Activated CD8-positive, alpha-beta memory T cell treated with anti-CD3 and anti-CD28 coated beads for 4 hours (primary cell): ENCODE data around the gene POLR2L.
A peak's percentile ranks its signal among the peaks of the same experiment; 100 is the strongest.

Experiments used
- DNase-seq, 2 donors: peaks; one replicate each; pipeline ENCODE4 v3.0.0-alpha.2; 2020; ENCODE audit warnings: low read depth in 2 of 2

Gene POLR2L

DNA sequence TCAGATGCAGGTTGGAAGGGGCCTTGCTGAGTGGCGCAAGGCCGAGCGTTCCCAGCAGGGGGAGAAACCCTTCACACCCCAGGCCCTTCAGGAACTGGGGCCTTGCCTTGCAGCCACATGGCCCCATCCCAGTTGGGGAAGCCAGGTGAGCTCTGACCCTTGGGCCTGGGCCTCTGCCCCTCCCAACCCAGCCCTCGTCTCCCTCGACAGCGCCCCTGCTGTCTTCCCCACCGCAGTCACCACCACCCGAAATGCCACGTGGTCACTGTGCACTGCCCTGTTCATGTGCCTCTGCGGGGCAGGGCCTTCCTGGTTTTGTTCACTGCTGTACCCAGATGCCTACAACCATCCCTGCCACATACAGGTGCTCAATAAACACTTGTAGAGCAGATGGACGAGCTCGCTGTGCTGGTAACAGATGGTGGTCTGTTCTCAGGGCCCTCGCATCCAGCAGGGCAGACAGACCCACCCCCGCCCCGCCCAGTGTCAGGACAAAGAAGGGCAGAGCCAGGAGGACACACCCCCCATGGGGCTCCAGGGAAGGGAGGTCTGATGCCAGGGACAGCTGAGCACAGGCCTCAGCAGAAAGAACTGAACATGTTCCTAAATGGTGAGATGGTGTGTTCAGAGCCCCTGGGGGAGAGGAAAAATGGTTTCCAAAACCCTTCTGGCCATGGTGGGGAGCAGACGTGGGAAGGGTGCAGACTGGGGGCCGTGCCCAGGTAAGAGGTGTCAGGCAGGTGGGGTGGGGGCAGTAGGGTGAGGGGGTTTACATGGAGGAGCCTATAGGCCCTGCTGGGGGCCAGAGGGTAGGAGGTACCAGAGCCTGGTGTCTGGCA lies 3.7 kb downstream of the POLR2L start:
- no peak for DNase-seq

DNA sequence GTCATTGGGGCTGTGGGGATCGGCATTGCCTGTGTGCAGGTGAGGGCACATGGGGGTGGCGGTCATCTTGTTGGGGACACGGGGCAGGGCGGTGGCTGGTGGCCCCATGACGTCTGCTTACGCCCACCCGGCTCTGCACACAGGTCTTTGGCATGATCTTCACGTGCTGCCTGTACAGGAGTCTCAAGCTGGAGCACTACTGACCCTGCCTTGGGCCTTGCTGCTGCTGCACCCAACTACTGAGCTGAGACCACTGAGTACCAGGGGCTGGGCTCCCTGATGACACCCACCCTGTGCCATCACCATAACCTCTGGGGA lies 4.4 kb downstream of the POLR2L start:
- no peak for DNase-seq

DNA sequence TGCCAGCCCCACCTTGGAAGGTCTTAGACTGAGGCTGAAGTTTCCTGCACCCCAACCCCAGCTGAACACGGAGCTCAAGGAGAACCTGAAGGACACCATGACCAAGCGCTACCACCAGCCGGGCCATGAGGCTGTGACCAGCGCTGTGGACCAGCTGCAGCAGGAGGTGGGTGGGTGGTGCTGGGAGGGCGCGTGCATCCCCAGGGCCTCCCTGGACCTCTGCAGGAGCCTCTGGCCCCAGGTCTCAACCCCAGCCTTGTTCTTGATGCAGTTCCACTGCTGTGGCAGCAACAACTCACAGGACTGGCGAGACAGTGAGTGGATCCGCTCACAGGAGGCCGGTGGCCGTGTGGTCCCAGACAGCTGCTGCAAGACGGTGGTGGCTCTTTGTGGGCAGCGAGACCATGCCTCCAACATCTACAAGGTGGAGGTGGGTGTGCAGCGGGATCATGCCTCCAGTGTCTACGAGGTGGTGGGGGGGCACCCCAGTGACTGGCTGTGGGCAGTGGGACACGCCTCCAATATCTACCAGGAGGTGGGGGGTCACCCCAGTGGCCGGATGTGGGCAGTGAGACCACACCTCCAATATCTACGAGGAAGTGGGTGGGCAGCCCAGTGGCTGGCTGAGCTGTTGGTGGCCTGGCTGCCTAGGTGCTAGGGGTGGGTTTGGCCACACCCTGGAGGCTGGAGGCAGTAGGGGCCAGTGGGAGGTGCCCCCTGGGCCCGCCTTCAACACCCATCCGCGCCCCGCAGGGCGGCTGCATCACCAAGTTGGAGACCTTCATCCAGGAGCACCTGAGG lies 4.9 kb downstream of the POLR2L start:
- DNase-seq: no peak

DNA sequence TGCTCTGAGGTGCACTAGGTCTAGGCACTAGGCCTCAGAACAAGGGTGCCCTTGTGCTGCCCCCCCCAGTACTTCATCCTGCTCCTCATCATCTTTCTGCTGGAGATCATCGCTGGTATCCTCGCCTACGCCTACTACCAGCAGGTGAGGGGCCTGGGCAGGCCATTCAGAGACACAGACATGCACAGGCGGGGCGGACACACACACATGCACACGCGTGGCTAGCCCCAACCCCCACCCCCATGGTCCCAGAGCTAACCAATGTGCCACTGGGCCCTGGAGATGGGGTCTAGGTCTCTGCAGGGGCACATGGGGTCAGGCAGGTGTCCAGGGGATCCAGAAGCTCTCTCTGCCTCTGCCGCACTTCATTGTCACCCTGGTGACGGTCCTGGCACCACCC lies 5.6 kb downstream of the POLR2L start:
- no peak for DNase-seq

DNA sequence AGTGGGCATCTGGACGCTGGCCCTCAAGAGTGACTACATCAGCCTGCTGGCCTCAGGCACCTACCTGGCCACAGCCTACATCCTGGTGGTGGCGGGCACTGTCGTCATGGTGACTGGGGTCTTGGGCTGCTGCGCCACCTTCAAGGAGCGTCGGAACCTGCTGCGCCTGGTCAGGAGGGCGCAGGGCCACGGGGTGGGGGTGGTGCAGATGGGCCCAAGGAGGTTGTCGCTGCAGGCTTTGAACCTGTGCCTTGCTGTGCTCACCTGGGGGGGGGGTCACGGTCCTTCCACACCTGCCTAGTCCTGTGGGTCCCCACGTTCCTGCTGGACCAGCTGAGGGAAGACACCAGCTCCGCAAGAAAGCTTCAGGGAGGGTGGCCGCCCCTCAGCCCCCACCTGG lies 6.1 kb downstream of the POLR2L start:
- DNase-seq: no peak

DNA sequence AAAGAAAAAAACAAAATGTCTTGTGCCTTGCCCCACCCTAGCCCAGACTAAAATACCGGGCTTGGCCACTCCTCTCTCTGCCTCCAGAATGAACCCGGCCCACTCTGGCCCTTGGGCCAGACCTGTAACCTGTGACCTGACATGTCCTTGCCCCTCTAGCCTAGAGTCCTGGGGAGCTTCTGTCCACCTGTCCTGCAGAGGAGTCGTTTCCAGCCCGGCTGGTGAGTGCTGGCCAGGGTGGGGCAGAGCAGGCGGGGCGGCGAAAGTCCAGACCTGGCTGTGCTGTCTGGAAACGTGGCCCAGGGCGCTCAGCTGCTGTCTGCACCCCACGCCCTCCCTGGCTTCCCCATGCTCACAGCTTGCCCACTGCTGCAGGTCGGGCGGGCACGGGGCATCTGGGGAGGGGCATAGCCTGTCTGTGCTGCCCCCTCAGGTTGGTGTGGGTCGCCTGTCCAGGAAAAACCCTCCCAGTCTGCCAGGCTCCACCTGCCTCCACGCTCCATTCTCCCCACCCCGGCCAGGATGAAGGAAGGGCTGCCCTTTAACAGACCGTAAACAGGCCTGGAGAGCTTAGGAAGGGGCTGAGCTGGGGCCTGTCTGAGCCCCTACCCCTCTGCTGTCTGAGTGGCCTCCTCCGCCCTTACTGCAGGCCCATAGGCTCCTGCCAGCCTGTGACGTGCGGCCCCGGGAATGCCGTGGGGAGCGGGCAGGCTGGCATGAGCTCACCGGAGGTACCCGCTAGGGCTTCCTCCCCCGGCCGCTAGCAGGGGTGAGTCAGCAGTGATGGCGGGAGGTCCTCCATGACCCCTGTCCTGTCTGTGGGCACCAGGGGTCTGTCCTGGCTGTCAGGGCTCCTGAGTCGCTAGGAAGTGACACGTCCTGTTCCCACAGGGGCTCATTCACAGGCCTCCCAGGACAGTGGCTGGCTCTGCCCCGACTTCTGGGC lies 7.7 kb downstream of the POLR2L start:
- no peak for DNase-seq

DNA sequence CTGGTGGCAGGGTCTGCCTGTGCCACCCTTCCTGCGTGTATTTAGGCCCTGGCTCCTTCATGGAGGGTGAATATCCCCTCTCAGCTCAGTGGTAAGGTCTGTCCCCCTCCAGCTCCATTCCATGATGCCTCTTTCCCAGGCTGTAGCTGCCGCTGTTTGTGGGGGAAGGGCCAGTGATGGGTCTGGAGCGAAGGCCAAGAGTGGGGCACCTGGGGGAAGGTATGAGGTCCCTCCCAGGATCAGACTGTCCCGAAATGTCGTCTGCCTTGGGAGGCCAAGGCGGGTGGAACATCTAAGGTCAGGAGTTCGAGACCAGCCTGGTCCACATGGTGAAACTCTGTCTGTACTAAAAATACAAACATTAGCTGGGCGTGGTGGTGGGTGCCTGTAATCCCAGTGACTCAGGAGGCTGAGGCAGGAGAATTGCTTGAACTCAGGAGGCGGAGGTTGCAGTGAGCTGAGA lies 8.4 kb downstream of the POLR2L start:
- no peak for DNase-seq

DNA sequence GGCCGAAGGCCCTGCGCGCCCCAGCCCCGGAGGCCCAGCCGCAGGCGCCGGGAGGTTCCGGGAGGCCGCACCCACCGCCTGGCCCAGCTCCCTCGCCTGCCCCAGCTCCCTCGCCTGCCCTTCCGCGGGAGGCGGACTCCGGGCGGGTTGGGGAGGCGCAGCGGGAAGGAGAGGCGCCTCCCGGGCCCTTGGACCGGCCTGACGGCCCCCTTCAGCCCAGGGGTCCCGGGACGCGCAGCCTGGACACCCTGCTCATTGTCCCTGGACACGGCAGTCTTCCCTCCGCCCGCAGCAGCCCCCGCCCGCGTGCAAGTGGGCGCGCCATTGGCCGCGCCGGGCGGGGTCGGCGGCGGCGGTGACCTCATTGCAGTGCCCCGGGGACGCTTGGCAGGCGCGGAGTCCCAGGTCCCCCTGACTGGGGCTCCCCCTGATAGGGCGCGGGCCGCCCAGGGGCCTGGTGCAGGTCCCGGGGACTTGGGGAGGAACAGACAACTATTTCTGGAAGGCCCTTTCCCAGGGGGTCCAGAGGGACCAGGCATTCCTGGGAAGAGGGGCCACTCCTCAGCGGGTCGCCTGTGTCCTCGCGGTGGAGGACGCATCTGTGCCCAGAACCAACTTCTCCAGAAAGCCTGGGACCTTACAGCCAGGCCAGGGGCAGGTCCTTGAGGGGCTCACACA lies 9.1 kb downstream of the POLR2L start:
- no peak for DNase-seq

DNA sequence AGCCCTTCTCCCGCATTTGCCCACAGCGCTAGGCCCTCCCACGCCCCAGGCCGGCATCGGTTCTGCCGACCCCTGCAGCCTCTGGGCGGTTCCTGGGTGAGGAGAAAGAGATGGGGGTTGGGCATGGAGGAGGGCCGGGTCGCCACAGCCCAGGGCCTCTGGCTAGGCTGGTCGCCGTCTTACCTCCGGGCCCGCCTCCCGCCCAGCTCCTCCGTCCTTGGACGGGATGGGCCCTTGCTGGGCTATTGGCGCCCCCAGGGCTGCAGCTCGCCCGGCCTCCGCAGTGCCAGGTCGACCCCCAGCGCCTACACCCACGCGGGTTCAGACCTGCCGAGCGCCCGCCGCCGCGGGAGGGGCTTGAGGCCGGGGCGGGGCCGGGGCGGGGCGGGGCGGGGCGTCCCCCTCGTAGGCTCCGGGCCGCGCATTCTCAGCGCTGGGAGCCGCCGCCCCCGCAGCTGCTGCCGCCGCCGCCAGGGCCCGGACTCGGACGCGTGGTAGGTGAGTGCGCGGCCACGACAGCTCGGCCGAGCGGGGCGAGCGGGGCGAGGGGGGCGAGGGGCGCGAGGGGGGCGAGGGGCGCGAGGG lies 9.7 kb downstream of the POLR2L start, which contains the start of gene CD151:
CD151 (plus strand) TSS at position 424 of the 585 bp plus-strand sequence. CDS start 3,118 bp downstream, outside the sequence.
- peak in 1 of 2 donors; percentile 28 for DNase-seq

DNA sequence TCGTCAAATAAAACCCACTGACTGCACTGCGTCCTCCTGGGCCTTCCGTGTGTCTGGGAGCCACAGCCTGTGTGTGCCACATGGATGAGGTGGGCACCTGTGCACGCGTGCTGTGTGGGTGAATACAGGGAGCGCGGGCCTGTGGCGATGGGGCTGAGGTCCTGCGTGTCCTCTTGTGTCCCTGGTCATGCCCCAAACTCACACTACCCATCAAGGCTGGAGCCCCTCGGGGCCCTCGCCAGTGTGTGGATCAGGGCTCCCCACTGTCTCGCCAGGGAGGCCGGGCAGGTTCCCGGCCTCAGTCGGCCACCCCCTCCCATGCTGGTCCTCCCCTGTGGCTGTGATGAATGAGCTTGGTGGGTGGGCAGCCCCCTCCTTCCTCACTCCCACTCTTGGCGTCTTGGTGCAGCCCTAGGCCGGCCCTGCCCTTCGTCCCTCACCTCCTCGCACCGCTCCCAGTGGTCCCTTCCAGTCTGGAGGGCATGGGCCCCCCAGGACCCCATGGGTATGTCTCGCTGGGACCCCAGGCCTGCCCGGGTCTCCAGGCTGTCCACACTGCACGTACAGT lies 10.3 kb downstream of the POLR2L start:
- no peak for DNase-seq

DNA sequence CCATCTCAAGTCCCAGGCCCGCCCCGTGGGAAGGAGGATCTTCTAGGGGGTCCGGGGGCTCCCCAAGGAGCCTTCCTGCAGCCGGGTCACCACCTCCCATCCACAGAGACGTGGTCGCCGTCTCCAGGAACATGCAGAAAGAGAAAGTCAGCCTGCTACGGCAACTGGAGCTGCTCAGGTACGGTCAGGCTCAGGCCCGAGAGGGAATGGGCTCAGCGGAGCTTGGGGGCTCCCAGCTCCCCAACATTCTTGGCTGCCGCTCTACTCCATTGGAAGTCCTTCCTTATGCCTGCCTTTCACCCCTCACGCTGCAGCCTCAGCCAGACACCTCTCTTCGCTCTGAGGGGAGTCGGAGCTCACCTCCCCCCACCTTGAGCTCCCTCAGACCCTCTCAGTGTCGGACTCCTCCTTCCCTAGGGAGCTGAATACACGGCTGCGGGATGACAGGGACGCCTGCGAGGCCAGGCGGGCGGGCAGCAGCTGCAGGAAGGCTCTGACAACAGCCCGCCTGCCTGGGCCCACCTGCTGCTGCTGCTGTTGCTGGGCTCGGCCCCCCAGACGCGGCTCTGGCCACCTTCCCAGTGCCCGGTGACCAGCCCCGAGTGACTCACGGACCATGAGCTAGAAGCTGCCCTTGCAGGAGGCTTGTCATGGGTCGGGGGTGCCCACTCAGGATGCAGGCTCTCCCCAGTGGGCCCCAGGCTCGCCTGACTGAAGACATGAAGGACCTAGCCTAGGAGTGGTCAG lies 11.0 kb downstream of the POLR2L start:
- DNase-seq: no peak

DNA sequence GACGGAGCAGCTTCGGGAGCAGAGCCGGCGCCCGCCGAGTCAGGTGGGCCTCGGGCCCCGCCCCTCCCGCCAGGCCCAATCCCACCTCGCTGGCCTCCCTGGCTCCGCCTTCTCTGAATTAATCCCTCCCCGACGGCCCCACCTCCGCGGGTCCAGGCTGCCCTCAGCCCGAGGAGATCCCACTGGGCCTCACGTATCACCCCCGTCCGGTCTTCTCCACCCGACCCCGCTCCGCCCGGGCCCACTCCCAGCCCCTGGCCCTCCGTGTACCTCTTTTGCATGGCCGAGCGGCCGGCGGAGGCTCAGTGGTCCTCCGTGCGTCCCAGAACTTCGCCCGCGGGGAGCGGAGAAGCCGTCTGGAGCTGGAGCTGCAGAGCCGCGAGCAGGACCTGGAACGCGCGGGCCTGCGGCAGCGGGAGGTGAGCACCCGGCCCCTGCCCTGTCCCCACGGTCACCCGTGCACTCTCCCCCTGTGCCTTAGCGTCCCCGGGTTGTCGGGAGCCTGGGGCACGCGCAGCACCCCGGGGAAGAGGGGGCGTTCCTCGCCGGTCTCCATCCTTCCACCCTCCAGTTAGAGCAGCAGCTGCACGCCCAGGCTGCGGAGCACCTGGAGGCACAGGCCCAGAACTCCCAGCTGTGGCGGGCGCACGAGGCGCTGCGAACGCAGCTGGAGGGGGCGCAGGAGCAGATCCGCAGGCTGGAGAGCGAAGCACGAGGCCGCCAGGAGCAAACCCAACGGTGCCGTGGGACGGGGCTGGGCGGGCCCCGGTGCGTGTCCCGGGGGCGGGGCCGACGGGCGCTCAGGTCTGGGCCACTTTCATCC lies 11.8 kb downstream of the POLR2L start:
- peak; percentile 28 to 44 for DNase-seq

DNA sequence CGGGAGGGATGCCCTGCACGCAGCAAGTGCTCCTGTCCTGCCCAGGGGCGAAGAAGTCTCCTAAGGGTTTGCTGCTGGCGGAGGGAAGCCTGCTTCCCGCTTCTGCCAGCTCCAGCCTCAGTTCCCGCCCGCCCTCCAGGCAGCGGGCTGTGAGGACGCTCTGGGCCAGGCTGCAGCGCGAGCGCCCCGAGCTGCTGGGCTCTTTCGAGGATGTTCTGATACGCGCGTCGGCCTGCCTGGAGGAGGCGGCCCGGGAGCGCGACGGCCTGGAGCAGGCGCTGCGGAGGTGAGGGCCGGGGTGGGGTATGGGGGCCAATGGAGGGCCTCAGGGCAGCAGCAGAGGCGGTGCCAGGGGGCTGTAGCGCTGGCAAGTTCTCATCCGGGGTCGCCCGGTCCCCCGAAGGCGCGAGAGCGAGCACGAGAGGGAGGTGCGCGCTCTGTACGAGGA lies 12.5 kb downstream of the POLR2L start:
- no peak for DNase-seq

DNA sequence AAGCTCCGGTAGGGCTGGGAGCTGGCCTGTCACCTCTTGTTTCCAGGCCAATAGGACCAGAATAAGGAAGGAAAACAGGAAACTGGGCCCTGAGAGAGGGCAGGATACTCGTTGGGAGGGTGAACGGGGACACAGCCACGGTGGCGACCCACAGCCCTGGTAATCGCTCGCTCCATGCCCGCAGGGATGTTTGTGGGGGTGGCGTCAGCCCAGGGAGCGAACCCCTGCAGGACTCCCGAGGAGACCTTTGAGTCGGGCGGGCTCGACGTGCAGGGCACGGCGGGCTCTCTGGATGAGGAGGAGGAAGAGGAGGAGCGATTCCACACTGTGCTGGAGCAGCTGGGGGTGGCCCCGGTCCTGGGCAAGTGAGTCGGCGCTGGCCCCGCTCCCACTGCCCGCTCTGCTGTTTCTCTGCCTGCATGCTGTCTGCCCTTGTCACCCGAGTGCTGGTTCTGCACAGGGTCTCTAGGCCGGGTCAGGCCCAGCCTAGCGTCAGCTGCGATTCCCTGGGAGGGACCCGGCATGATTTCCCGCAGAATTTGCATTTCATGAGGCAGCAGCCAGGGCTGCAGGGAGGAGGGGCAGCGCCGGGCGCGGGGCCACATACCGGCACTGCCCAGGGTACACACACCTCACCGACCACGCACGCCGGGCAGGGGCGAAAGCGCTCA lies 13.0 kb downstream of the POLR2L start:
- DNase-seq: no peak

DNA sequence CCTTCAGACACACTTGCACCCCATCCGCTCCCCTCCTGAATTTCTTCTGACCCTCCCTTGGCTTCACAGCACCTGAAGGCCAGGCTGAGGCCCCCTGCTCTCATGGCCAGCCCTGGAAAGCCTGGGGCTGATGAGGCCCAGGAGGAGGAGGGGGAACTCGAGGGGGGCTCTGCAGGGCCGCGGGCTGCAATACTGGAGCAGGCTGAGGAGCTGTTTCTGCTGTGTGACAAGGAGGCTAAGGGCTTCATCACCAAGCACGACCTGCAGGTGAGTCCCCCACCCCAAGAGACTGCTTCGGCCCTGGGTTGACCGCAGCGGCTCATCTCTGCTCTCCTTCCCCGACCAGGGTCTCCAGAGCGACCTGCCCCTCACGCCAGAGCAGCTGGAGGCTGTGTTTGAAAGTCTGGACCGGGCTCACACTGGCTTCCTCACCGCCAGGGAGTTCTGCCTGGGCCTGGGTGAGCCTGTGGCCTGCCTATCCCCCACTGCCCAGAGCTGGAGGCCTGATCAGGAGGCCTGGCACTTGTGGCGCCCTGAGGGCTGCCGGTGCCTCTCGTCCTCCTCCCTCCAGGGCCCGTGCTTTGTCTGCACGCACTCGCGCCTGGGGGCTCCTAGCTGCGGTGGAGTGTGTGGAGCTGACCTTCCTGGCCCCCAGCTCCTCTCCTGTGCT lies 13.7 kb downstream of the POLR2L start:
- DNase-seq: no peak

DNA sequence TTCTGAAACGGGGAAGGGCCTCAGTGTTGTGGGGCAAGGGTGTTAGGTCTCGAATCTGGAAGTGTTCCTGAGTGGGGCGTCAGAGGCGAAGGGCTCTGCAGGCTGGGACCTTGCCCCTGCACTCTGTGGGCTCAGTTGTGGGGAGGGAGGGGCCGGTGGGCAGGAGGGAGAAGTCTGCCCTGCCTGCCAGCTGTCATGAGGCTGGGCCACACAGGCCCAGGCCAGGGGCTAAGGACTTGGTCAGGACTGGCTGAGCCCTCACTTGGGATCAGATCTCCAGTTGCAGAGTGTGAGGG lies 14.5 kb downstream of the POLR2L start, which contains the start of gene CRACR2B:
CRACR2B (plus strand) TSS at position 23 of the 296 bp plus-strand sequence. CDS start 689 bp downstream, outside the sequence.
- no peak for DNase-seq

DNA sequence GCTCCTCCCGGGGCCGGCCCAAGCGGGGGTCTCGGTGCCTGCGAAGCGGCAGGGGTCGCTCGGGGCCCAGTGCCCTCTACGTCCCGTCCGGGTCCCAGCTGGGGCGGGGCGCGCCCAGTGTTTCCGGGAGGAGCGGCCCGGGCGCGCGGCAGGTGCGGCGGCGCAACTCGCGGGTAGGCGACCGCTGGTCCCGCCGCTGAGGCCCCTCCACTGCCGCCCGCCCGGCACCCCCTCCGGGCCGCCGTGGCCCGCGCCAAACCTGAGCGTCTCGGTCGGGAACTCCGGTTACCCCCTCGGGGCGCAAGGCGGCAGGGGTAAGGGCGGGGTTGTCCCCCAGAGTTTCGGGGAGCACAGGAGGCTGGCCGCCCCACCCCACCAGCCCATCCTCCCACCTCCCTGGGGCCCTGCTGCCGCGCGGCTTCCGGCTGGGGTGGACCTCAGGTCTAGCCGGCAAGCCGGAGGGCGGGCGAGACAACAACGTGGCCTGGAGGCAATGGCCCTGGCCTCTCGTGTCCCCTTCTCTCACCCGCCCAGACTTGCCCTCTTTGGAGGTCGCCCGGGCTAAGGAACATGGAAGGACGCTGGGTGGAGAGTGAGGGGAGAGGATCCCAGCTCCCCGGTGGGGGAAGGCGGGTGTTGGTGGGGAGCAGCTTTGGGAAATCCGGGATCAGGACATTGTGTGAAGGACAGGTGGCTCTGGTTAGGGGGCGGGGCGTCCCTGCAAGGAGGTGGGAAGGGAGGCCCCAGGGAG lies 15.0 kb downstream of the POLR2L start:
- DNase-seq: no peak
